GM21367 (cell line): ENCODE data around the gene ZNF276.
"Not testable (repeated sequence)": the region's sequence is repeated elsewhere in the genome, so short reads cannot be mapped to it uniquely, and the experiment has no call there.

Experiments
- ATAC-seq: cut with Tn5 transposase; IDR thresholded peaks from one replicate; pipeline ENCODE4 v1.9.1; 2021; ENCODE audit not compliant: unreplicated experiment

The ZNF276 gene

GRCh38 chr16:89779231-89779908 lies 58.0 kb downstream of the ZNF276 start:
- no peak for ATAC-seq

GRCh38 chr16:89779909-89780305 lies 58.6 kb downstream of the ZNF276 start:
- no peak for ATAC-seq

GRCh38 chr16:89782489-89782888 lies 61.2 kb downstream of the ZNF276 start:
- no peak for ATAC-seq

- ATAC-seq = not testable (repeated sequence)
Measured at GRCh38 chr16:89783952-89784351, 62.6 kb downstream of the ZNF276 start.

- no peak for ATAC-seq
Measured at GRCh38 chr16:89784406-89784805, 63.1 kb downstream of the ZNF276 start.

GRCh38 chr16:89785523-89786155 lies 64.3 kb downstream of the ZNF276 start:
- ATAC-seq = no peak

GRCh38 chr16:89786474-89787364 lies 65.4 kb downstream of the ZNF276 start:
- no peak for ATAC-seq

GRCh38 chr16:89787365-89787805 lies 66.0 kb downstream of the ZNF276 start:
- ATAC-seq = no peak
